ELR (cell line): ENCODE data around the gene USP9Y.

Experiments
- DNase-seq: peaks from one replicate; pipeline ENCODE4 v3.0.0-alpha.2; 2015; ENCODE audit warnings: low read depth

Gene USP9Y

GRCh38 chrY:12793999-12794398 lies 93.0 kb downstream of the USP9Y start:
- no peak for DNase-seq

GRCh38 chrY:12808046-12808445 lies 107.0 kb downstream of the USP9Y start:
- DNase-seq = peak; percentile 23

- DNase-seq = peak; percentile 40
Measured at GRCh38 chrY:12809034-12809433, 108.0 kb downstream of the USP9Y start.

GRCh38 chrY:12823408-12823807 lies 122.4 kb downstream of the USP9Y start:
- peak; percentile 23 for DNase-seq

- DNase-seq = peak; percentile 50
Measured at GRCh38 chrY:12826791-12827190, 125.8 kb downstream of the USP9Y start.

- no peak for DNase-seq
Measured at GRCh38 chrY:12833284-12833683, 132.3 kb downstream of the USP9Y start.

- no peak for DNase-seq
Measured at GRCh38 chrY:12837550-12837949, 136.5 kb downstream of the USP9Y start.

- no peak for DNase-seq
Measured at GRCh38 chrY:12841368-12841767, 140.3 kb downstream of the USP9Y start.

- no peak for DNase-seq
Measured at GRCh38 chrY:12846793-12847192, 145.8 kb downstream of the USP9Y start.

- peak; percentile 4 for DNase-seq
Measured at GRCh38 chrY:12855791-12856275, 154.8 kb downstream of the USP9Y start.

GRCh38 chrY:12867960-12868359 lies 166.9 kb downstream of the USP9Y start:
- no peak for DNase-seq

- DNase-seq = no peak
Measured at GRCh38 chrY:12896973-12897372, 195.9 kb downstream of the USP9Y start.

GRCh38 chrY:12898604-12899003 lies 197.6 kb downstream of the USP9Y start:
- no peak for DNase-seq

- DNase-seq = peak; percentile 88
Measured at GRCh38 chrY:12904618-12905516, 203.8 kb downstream of the USP9Y start, which contains the start of gene DDX3Y. Gene DDX3Y, plus strand, starts transcription at chrY:12904868. Its CDS starts 69 bp downstream, at chrY:12904937.

GRCh38 chrY:12905517-12905872 lies 204.5 kb downstream of the USP9Y start:
- peak; percentile 75 for DNase-seq

GRCh38 chrY:12905895-12906294 lies 204.9 kb downstream of the USP9Y start:
- peak; percentile 10 for DNase-seq
